Activated CD4-positive, alpha-beta T cell treated with anti-CD3 and anti-CD28 coated beads, Interleukin-2, amount 50 U/mL, for 1 hour (primary cell): ENCODE data around the gene MAF.

Source experiments
- DNase-seq: peaks from one replicate; pipeline ENCODE4 v3.0.0-alpha.2; 2020

MAF gene

DNA sequence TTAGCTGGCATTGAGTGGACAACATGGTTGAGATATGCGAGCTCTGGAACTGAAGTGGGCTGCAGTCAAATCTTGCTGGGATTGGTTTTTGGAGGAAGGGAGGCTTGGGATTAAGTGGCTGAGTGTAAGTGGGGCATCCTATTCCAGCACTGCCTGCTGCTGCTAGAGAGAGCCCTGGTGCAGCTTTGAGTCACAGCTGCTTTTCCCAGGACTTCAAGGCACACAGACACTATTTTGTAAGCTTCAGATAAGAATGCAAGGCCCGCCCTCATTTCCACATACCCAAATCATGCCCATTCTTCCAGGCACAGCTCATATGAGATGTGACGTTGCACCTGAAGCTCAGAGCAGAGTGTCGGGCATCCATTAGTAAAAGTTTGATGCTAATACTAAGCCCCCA, 10.2 kb upstream of the MAF start:
- no peak for DNase-seq

DNA sequence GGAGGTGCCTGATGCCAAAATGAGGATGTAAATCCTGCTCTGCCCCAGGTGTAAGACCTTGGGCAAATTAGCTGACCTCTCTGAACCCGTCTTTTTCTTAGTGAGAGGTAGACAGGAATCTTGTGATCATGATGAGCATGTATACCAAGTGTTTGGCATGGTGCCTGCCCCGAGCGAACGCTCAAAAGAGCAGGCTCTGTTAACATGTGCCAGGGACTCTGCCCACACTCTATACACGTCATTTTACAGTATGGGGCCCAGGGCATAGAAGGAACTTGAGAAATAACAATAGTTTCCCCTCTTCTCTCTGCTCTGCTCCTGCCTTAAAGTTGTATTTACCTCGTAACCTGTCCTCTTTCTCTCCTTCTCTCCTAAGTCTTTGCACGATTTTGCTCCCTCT, 9.3 kb upstream of the MAF start:
- DNase-seq: no peak

DNA sequence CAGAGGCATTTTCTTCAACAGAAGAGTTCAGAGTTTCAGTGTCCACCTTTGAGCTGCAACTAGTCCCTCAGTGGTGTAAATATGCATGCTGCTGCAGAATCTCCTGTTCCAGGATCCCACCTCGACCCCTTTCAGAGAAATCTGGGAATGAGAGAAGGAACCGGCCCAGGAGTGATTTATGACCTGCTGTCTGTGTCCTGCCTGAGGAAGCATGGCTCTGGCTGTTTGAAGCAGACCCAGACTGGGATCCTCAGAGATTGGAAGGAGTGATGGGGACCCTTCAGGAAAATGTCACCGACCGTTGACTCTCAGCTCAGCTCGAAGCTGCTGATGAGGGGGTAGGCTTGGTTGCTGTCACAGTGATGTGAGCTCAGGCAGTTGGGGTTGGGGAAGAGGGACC, 8.4 kb upstream of the MAF start:
- DNase-seq: no peak

GRCh38 chr16:79607587-79607986, 7.0 kb upstream of the MAF start:
- no peak for DNase-seq

GRCh38 chr16:79605999-79606398, 5.5 kb upstream of the MAF start:
- no peak for DNase-seq

DNA sequence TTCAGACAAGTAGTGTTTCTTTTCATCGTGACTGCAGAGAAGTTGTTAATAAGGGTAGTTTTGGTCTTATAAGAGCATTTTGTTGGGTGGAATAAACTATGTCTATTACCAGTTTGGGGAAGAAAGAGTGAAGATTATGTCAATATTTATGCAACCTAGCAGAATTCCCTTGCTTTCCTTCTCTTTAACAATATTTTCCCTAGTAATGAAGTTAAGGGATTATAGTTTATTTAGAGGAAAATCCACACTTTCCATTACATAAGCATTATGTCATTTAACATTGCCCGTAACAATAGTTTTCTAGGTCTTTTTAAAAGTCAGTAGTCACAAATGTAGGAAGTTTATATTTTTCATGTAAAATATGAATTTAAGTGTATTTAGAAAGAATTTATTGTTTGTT, 2.5 kb upstream of the MAF start:
- no peak for DNase-seq

DNA sequence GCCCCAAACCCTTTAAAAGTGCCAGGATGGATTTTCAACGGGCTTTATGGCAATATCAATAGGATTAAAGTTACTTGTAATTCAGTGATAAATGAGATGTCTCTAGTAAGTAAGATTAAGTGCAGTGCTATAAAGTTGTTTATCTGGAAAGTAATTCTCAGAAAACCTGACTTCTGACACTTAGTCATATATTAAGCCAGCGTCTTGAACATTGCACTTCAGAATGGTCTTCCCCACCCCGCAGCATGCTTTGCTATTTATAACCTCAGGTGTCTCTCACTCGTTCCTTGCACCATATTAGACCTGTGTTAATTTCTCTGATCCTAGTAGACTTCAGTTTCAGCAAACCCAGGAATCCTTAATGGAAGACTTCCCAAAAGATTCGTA, 2.1 kb upstream of the MAF start:
- no peak for DNase-seq

DNA sequence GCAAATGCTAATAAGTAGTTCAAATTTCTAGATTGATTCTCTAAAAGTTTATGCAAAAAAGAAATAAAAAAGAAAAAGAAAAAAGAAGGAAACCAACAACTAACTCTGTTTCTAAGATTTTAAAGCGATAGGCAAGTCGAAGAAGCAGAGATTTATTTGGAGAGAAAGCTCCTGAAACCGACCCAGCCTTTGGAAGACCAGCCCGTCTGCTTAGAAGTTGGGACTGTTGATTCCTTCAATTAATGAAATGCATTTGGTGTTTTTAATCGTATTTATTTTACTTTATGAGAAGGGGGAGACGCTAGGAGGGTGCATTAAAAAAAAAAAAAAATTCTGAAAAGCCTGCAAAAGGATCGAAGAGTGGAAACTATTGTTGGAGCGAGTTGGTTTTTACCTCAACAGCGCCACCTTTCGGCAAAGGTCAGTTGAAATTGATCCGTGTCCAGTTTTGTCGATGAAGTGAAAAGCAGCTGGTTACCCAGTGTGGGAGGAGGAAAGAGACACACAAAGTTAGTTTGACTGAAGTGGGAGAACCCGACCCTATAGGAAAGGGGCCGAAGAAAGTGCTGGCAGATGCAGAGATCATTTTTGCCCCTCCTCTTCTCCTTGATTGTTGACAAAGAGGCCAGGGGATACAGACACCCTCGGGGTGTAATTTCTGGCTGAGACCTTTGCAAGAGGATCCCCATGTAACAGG, 1.5 kb upstream of the MAF start:
- DNase-seq: peak; percentile 89

DNA sequence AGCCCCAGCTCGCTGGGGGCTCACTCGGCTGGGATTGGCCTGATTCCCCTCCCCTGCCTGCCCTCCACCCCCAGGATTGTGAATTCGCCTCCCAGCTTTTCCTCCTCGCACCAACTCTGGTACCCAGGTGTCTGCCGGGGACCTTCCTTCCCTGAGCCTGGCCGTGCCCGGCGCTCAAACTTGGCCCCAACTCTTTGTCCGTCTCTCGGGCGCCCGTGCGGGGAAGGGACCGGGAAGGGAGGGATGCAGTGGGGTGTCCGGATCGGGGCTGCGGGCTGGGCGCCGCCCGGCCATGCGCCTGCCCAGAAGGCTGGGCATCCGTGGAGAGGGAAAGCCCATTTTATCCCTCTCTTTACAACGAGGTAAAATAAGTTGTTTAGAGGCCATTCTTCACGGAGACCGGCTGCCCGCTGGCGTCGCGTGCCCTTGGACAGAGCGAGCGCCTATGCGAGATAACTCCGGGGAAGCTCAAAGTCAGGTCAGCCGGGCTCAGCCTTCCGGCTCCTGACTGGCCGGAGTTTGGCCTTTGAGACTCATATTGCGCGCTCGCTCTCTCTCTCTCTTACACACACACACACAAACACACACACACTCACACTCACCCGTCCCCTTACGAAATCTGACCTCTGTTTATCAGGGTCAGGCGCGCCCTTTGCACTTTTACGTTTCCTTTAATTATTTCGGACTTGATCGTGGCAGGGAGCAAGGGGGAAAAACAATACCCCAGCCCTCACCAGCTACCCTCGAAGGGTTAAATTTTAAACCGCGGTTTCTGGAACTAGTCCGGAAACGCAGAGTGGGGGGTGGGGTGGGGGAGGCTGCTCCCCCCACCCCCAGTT, 774 bp upstream of the MAF start:
- peak; percentile 18 for DNase-seq

DNA sequence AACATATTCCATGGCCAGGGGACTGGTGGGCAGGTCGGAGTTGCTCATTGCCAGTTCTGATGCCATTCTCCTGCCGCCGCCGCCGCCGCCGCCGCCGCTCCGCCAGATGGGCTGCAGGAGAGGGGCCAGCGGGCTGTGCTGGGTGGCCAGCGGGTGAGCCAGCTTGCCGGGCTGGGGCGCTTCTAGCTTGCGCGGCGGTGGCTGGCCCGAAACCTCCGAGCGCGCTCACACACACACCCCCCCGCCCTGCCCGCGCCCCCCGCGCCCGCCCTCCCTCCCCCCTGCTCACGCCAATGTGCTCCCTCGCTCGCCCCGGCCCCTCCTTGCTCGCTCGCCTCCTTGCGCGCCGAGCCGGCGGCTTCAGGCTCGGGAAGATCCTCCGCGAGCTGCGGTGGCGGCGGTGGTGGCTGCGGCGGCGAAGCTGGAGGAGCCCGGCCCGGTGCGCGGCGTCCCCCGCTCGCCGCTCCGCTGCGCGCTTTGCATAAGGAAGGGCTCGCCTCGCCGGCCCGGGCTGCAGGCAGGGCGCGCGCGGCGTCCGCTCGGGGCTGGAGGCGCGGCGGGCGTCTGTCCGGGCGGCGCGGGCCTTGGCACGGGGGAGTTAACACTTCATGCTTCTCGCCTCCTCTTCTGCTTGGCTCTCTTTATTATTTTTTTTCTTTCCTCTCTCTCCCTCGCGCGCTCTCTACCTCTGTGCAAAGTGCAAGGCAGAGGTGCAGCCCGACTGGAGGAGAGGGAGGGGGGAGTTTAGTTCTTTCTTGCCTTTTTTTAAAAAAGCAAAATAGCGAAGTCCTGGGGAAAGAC, 500 bp downstream of the MAF start:
- DNase-seq: peak; percentile 36

DNA sequence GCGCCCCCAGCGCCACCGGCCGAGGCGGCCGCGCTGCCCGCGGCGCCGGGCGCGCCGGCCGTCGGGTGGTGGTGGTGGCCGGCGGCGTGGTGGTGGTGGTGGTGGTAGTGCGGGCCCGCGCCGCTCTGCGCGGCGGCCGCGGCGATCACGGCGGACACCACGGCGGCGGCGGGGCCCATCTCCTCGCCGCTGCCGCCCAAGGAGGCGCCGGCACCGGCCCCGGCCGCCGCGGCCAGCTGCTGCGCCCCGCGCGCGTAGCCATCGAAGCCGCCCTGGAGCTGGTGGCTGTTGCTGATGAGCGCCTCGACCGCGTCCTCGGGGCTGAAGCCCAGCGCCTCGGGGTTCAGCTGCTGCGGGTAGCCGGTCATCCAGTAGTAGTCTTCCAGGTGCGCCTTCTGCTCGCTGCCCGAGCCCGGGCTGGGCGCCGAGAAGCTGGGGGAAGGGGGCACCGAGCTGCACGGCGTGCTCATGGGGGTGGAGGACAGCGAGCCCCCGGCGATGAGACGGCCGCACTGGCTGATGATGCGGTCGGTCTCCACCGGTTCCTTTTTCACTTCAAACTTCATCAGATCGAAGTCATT, 1.2 kb downstream of the MAF start:
- DNase-seq: peak; percentile 8

DNA sequence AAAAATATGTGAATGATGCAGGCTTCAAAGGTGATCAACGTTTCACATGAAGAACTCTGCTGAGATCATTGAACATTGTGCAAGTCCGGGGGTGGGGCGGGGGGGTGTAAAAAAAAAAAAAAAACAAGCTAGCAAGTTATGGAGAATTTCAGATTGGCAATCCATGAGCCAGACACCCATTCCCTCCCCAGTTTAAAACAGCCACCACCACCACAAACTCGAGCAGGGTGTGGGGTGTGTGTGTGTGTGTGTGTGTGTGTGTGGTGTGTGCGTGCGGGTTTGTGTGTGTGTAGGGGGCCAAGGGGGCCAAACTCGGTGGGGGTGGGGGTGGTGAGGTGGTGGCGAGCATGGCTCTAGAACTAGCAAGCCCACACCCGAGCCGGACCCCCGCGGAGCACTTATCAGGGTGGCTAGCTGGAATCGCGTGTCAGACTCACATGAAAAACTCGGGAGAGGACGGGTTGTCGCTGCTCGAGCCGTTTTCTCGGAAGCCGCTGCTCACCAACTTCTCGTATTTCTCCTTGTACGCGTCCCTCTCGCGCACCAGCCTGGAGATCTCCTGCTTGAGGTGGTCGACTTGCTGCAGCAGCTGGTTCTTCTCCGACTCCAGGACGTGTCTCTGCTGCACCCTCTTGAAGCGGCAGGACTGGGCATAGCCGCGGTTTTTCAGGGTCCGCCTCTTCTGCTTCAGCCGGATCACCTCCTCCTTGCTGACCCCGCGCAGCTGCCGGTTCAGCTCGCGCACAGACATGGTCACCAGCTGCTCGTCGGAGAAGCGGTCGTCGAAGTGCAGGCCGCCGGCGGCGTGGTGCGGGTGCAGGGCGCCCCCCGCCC, 2.0 kb downstream of the MAF start:
- DNase-seq: peak; percentile 32

GRCh38 chr16:79598063-79598347, 2.5 kb downstream of the MAF start:
- DNase-seq: no peak

- DNase-seq: no peak
These were observed 3.1 kb downstream of the MAF start for GRCh38 chr16:79597277-79598062.

- no peak for DNase-seq
These were observed 4.5 kb downstream of the MAF start for GRCh38 chr16:79595931-79596450.

DNA sequence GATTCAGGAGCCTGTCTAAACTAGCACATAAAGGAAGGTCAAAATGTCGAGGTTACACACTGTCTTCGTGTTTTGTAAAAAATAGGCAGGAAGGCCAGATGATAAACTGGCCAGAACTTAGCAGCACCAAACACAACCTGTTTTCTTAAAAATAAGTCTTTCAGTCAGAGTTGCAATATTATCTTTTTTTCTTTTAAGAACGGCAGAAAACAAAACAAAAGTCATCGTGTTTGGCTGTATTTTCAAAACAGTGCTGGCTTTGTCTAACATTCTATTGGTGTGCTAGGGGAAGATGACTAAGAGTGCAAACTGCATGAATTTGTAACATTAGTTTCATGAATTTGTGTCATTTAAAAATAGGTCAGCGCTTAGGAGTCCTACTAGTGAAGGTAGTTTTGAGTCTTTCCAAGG, 5.3 kb downstream of the MAF start:
- DNase-seq: no peak

DNA sequence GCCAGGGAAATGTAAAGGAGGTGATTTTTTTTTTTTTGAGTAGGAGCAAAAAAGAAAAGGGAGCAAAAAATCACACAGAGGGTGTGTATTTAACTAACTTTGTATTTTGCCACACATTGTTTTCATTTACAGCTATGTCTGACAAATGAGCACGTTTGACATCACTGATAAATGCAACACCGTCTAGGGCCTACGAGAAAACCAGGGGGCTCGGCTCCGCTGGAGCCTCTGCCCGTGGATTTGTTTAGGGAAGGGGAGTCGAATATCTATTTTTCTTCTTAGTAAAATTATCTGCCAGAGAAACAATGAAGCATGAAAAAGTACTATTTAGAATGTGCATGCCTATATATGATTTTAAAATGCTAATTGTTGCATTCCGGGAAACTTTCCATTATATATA, 6.8 kb downstream of the MAF start:
- DNase-seq: no peak

- DNase-seq: no peak
These were observed 7.4 kb downstream of the MAF start for GRCh38 chr16:79593074-79593531.

- DNase-seq: no peak
These were observed 8.4 kb downstream of the MAF start for GRCh38 chr16:79592186-79592585.

DNA sequence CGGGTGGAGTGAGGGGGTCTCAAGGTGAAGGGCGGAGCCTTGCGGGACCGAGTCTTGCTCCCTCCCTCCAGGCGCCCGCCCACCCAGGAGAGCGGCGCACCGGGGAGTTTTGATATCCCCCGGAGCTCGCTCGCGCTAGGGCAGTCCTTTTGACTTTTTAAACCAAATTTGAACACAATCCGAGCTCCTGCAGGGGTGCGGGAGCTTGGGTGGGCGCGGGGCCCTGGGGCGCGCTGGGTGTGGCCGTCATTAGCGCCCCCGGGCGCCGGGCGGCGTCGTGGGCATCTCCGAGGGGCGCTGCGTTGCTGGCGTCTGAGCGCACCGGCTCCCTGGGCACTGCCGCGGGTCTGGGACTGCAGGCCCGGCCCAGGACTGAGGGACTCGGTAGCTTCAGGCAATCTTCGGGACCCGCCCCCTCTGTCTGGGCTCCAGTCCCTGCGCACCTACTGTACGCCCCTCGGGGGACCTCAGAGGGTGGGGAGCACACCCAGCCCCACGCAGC, 10.9 kb downstream of the MAF start:
- DNase-seq: no peak

- no peak for DNase-seq
These were observed 12.6 kb downstream of the MAF start for GRCh38 chr16:79587897-79588296.
